IPS-NIHi7 (cell line): ENCODE data around the gene TTC28.
"Not testable (repeated sequence)": the region's sequence is repeated elsewhere in the genome, so short reads cannot be mapped to it uniquely, and the experiment has no call there.

Source experiments
- DNase-seq: peaks from one replicate; pipeline ENCODE4 v3.0.0; 2012; ENCODE audit warnings: mixed read lengths; ENCODE audit errors: extremely low spot score

TTC28 gene

DNA sequence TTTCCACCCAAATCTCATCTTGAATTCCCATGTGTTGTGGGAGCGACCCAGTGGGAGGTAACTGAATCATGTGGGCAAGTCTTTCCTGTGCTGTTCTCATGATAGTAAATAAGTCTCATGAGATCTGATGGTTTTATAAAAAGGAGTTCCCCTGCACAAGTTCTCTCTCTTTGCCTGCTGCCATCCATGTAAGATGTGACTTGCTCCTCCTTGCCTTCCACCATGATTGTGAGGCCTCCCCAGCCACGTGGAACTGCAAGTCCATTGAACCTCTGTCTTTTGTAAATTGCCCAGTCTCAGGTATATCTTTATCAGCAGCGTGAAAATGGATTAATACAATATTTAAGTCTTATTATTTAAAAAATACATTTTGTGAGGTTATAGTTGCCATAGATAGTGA lies 315.5 kb downstream of the TTC28 start:
- not testable (repeated sequence) for DNase-seq

DNA sequence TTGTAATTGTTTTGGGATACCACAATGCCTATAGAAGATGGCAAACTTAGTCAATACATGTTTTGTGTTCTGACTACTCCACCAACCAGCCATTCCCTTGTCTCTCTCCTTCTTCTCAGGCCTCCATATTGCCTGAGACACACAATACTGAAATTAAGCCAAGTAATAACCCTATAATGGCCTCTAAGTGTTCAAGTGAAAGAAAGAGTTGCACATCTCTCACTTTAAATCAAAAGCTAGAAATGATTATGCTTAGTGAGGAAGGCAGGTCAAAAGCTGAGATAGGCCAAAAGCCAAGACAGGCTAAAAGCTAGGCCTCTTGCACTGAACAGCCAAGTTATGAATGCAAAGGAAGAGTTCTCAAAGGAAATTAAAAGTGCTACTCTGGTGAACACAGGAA lies 318.7 kb downstream of the TTC28 start:
- no peak for DNase-seq

DNA sequence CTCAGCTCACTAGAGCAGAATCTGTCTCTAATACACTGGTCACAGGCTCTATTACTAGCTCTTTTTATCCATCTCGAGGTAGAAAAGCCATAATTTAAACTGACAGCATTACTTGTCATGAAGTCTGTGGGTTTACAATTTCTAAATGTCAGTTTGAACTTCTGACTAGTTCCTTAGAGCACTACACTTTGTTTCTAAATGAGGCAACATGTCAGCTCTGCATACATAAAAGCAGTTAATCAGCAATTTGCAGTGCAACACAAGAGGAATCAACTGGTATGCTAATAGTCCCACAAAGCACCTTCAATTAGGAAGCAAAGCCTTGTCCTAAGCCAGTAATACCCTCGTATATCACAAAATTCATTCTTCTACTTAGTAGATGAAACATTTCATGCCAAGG lies 321.3 kb downstream of the TTC28 start:
- DNase-seq = no peak

DNA sequence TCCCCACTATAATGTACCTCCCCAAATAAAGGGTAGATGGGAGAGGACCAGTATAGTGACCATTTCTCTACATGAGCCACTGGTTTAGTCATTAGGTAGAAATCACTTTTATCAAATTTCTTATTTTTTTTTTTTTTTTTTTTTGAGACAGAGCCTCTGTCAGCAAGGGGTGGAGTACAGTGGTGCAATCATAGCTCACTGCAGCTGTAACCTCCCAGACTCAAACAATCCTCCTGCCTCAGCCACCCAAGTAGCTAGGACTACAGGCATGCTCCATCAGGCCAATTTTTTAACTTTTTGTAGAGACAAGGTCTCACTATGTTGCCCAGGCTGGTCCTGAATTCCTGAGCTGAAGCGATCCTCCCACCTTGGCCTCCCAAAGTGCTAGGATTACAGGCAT lies 322.4 kb downstream of the TTC28 start:
- DNase-seq = no peak

DNA sequence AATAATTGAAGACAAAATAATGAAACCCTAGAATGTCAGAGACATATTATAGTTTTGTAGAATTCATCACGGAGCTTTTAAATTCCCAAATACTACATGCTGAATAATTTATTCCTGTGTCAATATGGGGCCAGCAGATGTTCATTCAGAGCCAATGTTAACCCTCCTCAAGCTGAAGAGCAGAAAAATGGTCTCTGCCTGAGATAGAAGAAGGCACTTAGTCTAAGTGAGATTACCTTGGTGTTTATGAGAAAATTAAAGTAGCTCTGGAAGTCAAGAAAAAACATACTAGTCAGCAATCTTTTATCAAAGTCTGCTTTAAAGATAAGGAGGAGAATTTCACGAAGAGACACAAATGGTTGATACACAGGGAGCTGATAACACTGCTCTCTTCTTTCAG lies 328.2 kb downstream of the TTC28 start:
- DNase-seq = no peak

DNA sequence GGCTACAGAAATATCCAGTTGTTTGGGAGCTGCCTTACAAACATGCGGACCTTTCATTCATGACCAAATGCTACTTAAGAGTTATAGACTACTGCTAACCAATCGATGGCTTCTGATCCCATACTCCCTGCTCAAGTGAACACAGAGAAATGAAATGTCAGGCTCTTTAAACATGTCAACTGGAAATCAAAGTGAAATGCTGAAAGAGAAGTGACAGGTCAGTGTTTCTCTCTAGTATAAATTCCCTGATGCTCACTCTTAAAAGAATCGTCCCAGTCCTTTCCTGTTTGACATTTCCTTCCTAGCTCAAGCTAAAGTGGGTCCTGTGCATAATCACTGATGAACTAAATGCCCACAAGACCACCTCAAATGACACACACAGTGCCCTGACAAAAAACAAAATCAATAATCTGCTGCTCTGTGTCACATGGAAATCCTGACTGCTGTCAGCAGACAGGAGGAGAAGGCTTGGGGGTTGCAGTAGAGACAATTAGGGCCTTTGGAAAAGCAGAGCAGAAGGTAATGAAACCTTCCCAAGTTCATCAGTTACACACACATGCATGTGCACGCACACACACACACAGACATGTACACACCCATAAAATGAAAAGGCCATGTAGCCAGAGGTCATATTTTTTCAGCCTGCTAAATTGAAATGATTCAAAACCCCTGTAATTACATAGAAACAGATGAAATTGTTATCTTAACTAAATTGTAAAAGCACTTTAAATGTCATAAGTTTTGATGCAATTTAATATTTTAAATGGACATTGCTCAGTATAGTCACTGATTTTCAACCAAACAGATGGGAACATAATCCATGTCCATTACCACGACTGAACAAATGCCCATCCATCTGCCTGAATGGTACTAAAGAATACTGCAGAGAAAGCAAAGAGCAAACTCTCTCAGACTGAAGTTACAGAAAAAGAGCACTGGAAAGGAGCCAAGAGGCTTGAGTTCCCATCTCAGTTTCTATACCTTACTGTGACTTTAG lies 330.7 kb downstream of the TTC28 start:
- DNase-seq = no peak

DNA sequence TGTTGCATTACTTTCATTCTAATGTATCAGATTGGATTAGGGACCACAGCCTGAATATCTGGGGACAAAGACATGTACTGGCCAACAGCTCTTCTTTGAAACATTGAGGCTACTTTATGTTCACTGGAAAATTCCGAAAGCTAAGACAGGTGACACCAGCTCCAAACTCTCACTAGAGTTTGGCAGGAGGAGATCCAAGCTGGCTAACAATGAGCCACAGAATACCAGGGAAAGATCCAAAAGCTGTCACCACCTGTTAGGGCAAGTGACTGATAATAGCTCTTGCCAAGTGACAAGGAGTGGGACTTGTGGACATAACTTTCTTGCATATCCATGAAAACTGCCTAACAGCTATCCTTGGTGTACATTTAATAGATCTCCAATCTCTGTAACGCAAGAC lies 333.3 kb downstream of the TTC28 start:
- no peak for DNase-seq

DNA sequence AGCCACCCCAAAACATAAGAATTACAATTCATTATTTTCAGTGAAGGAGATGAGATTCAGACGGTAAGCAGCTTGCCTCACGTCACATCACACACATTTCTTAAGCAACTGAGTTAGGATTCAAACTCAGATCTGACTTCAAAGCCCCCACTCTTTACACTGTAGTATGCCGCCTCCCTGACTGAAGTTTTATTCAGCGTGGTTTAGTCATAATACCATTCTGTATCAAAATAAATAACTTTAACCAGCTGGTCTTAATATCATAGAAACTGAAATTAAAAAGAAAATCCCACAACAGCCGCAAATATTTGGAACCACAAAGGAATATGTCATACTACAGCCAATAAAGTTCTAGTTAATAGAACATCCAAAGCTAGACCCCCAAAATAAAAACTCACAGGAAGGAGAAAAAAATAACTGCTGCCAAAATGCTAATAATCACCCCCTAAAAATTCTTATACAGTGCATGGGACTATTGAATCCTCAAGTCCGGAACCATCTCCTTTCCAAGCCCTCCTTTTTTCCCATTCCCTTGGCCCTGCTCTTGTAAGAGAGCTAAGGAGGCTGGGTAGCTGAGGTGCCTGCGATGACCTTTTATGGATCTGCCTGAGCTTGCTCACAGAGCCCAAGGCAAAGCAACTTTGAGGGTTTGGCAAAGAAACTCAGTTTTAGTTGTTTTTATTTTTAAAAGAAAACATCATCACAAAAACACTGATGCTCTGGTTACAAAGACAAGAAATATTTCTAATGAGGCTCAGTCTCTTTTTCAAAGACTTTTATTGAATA lies 334.5 kb downstream of the TTC28 start:
- peak; percentile 24 for DNase-seq

DNA sequence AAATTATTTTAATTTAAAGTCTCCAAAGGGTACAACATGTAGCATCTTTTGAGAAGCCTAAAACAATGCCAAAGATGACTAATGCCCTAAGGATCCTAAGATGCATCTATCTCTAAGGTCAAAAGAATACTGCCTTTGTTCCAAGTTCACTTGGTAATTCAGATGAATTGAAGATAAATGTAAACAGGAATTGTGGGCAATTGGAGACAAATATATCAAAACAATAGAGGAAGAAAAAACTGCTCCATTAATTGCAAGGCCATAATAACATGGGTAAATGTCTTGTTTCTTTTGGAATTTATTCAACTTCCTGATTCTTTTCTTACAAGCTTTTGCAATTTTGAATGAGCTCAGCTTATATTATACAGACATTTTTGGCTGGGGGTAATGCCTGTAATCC lies 338.6 kb downstream of the TTC28 start:
- no peak for DNase-seq

DNA sequence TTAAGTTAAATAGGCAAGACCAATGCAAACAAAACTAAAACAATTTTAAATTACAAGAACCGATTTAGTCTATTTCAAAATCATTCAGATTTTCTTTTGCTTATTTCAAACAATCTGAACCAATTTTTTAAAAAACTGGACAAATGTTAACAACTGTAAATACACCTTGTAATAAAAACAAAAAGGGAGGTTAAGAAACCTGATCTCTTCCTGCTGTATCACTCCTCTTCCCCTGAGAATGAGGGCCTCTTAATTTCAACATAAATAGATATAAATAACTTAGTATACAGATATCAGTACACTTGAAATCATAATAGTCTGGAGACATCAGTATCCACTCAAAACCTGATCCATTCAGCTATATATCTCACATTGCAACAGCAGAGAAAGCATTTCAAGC lies 346.6 kb downstream of the TTC28 start:
- DNase-seq = no peak

DNA sequence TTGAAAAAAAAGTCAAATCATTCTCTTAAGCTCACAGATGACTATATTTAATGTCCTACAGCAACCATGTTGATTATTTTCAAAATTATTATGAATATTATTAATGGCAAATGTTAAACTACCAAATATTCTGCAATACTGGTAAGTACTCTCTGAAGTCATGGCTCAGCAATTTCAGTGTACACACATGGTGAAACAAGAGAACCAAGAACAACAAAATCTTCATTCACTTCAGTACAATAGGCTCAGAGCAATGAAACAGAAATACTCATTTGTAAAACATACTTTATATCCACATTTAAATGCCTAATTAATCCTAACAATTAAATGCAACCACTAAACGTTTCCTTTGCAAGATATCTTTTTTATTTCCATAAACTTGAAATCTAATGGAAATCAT lies 347.2 kb downstream of the TTC28 start:
- no peak for DNase-seq

DNA sequence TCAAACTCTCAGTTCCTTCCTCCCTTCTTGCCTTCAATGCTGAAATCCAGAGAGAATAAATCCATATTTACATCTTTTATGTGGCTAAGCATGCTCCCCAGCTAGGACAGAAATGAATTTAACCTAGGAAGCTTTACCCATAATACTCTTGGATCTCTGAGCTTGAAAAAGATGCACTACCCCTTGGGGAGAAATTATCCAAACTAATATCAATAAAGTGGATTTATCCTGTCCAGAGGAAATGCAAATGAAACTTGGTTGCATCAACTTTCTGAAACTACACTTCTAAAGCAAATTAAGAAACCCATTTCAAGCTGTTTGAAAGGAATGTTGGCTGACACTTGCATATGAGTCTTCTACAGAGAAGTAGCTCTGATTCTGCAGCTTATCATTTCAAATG lies 347.9 kb downstream of the TTC28 start:
- no peak for DNase-seq

DNA sequence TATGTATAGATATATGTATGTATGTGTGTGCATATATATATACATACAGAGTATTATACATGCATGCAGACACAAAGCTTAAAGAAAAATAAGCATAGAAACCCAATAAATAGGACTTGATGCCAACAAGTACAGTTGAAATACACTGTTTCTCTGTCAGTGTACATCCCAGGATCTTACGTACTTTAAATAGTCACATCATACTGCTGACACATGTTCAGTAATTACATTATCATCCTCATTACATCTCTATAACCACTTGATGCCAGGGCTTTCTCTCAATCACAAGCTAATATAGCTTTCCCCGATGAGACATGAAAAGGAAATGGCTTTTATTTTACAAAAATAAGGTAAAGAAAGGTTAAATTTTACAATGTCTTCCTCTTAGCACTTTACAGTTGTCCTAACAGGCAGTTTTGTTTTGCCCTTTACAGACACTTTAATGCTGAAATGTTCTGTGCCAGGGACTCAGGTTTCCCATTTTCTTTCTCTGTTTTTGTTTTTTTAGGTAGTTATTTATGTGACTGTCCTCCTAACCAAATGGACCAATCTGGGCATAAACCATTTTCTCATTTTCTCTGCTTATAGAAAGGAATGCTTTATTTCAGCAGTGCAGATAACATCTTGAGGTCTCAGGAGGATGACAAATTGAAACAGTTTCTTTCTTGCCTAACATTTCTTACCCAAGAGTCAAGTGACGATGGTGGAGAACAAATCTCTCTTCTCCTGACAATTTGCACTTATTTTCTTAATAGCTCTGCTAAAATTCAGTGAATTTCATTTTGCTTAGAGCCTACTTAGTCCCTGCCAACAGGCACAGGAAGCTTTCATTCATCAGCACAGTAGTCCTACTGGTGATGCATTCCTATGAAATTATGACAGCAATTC lies 350.2 kb downstream of the TTC28 start:
- no peak for DNase-seq

DNA sequence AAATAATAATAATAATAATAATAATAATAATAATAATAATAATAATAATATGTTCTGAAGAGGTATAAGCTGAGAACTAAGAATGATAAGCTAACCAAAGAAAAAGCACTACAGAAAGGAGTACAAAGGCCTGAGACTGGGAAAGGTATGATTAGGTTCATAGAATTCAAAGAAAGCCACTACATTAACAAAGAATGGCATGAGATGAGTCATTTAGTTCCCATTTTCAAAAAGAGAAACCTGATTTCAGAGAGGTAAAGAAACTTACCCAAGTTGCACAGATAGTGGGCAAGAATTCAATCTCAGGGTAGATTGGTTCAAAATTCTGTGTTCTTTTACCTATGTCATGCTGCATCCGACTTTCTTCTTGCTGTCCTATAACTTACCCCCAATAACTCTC lies 350.9 kb downstream of the TTC28 start:
- DNase-seq = no peak

DNA sequence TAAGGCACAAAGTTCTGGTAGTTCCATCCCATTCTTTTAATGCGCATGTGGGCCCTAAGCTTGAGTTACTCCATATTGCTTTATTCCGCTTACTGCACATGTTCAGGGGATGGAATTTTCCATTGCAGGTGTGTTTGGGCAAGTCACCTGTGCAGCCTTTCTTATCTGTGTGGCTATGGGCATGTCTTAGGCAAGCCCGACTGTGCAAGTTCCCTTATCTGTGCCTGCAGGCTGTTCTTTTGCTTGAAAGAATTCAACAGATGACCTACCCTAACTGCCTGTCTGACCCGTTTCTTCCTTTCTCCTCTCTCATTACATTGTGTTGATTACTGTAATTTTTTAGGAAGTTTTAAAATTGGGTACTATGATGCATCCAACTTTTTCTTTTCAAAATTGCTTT lies 363.6 kb downstream of the TTC28 start:
- DNase-seq = no peak

DNA sequence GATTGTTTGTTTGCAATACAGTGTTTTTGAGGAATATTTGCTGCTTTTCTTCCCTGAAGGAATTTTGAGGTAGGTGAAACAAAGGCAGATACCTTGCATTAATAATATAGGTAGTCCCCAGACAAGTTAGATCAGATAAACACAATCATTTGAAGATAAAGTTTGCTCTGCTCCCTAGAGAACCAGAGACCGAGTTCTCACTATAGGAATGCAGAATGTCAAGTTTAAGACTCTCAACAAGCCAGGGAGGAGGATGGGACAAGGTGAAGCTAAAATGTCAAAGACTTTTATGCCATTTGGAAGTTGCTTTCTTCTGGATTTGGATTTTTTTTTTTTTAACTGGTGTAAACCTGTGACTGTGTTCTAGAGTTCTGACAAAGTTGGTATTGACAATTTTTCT lies 364.7 kb downstream of the TTC28 start:
- no peak for DNase-seq

DNA sequence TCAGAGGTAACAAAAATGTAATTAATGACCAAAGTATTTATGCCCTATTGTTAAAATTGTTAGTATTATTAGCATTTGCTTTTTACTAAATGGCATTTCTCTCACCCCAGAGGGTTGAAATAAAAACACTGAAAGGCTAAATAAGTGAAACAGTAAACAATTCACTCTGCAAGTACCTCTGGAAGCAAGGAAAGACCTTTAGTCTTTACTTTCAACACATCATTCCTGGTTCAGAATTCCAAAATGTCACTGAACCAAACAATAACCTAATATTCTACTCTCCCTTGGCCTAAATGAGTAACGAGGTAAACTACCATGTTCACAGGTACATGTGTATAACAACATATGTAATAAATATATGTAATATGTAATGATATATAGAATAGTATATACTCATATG lies 369.3 kb downstream of the TTC28 start:
- no peak for DNase-seq

DNA sequence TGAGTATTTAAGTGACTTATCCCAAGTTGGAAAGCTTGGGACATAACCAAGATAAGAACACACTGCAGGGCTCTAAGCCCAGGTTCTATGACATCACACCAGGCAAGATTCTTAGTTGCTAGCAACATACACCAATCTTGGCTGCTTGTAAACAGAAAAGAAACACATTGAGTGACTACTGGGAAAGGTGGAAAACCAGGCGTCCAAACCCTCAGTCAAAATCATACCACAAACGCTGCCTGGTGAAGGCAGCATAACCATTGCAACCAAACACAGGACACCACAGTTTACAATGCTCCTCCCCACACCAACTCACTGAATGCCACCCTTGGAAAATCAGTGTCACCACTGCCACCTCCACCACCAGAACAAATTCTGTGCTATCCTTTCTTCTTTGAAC lies 379.9 kb downstream of the TTC28 start:
- no peak for DNase-seq

DNA sequence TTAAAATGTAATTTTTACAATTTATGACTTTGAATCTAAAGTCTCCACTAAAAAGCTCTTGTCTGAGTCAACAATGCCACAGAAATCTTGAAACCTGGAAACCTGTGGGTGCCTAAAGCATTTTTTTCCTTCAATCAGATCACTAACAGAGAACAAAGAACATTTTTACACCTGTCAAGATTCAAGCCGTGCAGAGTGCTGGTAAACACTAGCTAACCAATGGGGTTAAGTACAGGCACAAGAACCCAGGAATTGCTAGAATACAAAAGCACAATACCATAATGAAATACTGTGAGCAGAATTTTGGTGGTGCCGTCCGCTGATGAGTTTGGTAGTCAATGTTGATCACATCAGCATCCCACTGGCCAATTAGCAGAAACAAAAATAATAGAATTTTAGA lies 380.3 kb downstream of the TTC28 start:
- DNase-seq = no peak

DNA sequence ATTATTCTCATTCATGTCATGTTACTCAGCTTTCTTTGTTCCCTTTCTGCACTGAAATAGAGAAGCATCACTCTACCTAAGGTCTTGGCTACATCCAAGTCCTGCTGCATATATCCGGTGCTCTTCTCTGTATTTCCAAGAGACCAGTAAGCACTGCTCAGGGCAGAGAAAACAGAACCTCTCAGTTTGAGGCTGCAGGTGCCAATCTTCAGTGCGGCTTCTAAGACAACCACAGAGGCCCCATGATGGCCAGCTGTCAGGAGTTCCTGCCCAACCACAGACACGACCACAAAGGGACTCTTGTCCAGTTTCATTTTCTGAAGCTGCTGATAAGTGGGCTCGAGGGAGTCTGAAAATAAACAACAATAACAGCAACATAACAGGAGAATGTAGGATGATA lies 382.1 kb downstream of the TTC28 start:
- DNase-seq = no peak

DNA sequence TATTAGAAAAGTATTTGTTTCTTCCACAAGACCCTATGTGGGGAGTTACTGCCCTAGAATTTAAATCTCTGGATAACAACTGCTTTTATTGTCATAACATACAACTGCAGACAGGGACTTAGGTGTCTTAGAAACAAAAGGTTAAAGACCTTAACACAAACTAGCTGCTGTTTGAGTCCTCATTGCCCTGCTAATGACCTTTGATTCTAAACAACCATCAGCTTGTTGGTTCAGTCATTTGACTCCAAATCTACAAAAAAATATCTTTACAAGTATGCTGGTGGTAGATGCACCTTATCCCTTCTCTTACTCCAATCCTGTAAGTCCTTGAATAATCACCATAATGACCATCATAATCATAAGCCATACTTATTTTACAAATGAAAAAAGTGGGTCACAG lies 383.2 kb downstream of the TTC28 start:
- DNase-seq = no peak

DNA sequence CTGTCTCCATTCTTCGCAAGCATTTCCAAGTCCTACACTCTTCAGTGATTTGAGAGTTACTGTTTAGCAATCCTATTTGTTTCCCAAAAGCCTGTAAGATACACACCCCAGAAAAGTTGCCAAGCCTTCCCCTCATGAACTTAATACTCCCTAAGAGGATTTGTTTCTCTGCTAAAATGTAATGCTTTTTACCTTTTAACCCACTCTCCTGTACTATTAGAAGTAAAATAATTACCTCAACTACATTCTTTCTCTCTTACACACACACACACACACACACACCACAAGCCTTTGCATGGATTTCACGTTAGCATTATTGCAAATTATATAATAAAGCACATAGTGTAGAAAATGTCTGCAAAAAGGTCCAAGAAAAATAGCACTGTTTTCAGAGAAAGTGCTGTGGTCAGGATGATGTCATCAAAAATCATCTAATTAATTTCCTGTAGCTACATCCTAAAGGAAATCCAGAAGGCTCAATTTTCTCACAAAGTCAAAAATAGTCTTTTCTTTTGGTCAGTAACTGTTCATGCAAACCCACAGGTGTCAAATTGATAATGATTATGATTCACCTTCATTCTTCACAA lies 396.5 kb downstream of the TTC28 start:
- DNase-seq = no peak
